ENCODE measurements around the gene ATG101.

ATG101 gene

GRCh38 chr12:52045794-52046199, 24.0 kb upstream of the ATG101 start:
- TF ChIP-seq SIN3A (IDR thresholded peaks at IDR 0.05; ENCODE audit: borderline replicate concordance, insufficient read depth, low read length) (no peak), POLR2AphosphoS5 (IDR thresholded peaks at IDR 0.05; ENCODE audit: low read depth, low read length) (no peak), FOXP2 (optimal IDR thresholded peaks at IDR 0.05; ENCODE audit: borderline replicate concordance, extremely low read depth, extremely low read length, insufficient read depth) (no peak), TAF1 (IDR thresholded peaks at IDR 0.05; ENCODE audit: borderline replicate concordance, insufficient read depth, low read length) (no peak)
- TF ChIP-seq, protein P1, sequence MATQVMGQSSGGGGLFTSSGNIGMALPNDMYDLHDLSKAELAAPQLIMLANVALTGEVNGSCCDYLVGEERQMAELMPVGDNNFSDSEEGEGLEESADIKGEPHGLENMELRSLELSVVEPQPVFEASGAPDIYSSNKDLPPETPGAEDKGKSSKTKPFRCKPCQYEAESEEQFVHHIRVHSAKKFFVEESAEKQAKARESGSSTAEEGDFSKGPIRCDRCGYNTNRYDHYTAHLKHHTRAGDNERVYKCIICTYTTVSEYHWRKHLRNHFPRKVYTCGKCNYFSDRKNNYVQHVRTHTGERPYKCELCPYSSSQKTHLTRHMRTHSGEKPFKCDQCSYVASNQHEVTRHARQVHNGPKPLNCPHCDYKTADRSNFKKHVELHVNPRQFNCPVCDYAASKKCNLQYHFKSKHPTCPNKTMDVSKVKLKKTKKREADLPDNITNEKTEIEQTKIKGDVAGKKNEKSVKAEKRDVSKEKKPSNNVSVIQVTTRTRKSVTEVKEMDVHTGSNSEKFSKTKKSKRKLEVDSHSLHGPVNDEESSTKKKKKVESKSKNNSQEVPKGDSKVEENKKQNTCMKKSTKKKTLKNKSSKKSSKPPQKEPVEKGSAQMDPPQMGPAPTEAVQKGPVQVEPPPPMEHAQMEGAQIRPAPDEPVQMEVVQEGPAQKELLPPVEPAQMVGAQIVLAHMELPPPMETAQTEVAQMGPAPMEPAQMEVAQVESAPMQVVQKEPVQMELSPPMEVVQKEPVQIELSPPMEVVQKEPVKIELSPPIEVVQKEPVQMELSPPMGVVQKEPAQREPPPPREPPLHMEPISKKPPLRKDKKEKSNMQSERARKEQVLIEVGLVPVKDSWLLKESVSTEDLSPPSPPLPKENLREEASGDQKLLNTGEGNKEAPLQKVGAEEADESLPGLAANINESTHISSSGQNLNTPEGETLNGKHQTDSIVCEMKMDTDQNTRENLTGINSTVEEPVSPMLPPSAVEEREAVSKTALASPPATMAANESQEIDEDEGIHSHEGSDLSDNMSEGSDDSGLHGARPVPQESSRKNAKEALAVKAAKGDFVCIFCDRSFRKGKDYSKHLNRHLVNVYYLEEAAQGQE (IDR thresholded peaks at IDR 0.05; ENCODE audit: insufficient read depth in 1 of 2, low read depth in 2 of 2, low read length in 2 of 2) = no peak

GRCh38 chr12:52046859-52047258, 22.9 kb upstream of the ATG101 start:
- TF ChIP-seq POLR2AphosphoS5 (IDR thresholded peaks at IDR 0.05; ENCODE audit: low read depth, low read length) (no peak), SIN3A (IDR thresholded peaks at IDR 0.05; ENCODE audit: borderline replicate concordance, insufficient read depth, low read length) (no peak), FOXP2 (optimal IDR thresholded peaks at IDR 0.05; ENCODE audit: borderline replicate concordance, extremely low read depth, extremely low read length, insufficient read depth) (no peak), TAF1 (IDR thresholded peaks at IDR 0.05; ENCODE audit: borderline replicate concordance, insufficient read depth, low read length) (no peak)
- TF ChIP-seq, protein P1 (IDR thresholded peaks at IDR 0.05; ENCODE audit: insufficient read depth in 1 of 2, low read depth in 2 of 2, low read length in 2 of 2) = no peak

GRCh38 chr12:52049286-52049685, 20.5 kb upstream of the ATG101 start:
- no peak for TF ChIP-seq SIN3A (IDR thresholded peaks at IDR 0.05; ENCODE audit: borderline replicate concordance, insufficient read depth, low read length)
- no peak for TF ChIP-seq FOXP2 (optimal IDR thresholded peaks at IDR 0.05; ENCODE audit: borderline replicate concordance, extremely low read depth, extremely low read length, insufficient read depth)
- TF ChIP-seq TAF1 (IDR thresholded peaks at IDR 0.05; ENCODE audit: borderline replicate concordance, insufficient read depth, low read length) = no peak
- TF ChIP-seq, protein P1 (IDR thresholded peaks at IDR 0.05; ENCODE audit: insufficient read depth in 1 of 2, low read depth in 2 of 2, low read length in 2 of 2) = no peak
- TF ChIP-seq POLR2AphosphoS5 (IDR thresholded peaks at IDR 0.05; ENCODE audit: low read depth, low read length) = no peak

DNA sequence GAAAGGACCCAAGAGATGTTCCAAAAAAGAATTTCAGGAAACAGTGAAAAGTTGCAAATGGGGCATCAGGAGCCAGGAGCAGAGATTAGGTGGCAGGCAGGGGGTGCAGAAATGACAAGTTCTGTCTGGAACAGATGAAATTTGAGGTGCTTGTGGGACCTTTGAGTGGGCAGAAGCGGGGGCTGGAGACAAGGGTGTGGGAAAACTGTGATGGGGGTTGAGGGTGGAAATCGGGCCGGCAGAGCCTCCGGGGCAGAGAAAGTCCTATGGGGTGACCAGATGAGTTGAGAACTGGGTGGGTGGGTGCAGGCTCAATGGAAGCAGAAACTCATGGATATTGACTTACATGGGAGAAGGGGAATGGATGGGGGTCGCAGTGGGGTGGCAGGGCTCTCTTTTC, 20.1 kb upstream of the ATG101 start:
- TF ChIP-seq TAF1 (IDR thresholded peaks at IDR 0.05; ENCODE audit: borderline replicate concordance, insufficient read depth, low read length) (no peak), POLR2AphosphoS5 (IDR thresholded peaks at IDR 0.05; ENCODE audit: low read depth, low read length) (no peak), SIN3A (IDR thresholded peaks at IDR 0.05; ENCODE audit: borderline replicate concordance, insufficient read depth, low read length) (no peak), FOXP2 (optimal IDR thresholded peaks at IDR 0.05; ENCODE audit: borderline replicate concordance, extremely low read depth, extremely low read length, insufficient read depth) (no peak)
- TF ChIP-seq, protein P1 (IDR thresholded peaks at IDR 0.05; ENCODE audit: insufficient read depth in 1 of 2, low read depth in 2 of 2, low read length in 2 of 2) = no peak
